NT2/D1 (cell line): Measurements from ENCODE around the gene RAPGEF6.

Experiments used
- SUZ12 ChIP-seq: IDR thresholded peaks from 2 replicates; pipeline ENCODE4 v1.6.1; 2011; ENCODE audit not compliant: insufficient read length, insufficient read depth; ENCODE audit errors: extremely low read depth
- ZNF274 ChIP-seq: IDR thresholded peaks from 2 replicates; pipeline ENCODE4 v1.6.1; 2011; ENCODE audit warnings: mild to moderate bottlenecking, low read depth, low read length

DNA sequence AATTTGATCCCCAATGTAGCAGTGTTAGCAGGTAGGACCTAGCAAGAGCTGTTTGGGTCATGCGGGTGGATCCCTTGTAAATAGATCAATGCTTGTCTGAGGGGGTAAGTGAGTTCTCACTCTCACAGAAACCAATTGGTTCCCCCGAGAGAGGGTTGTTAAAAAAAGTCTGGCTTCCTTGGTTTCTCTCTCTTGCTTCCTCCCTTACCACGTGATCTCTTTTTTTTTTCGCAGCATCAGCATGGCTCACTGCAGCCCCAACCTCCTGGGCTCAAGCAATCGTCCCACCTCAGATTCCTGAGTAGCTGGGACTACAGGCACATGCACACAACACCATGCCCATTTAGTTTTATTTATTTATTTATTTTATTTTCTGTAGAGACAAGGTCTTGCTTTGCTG lies 26.4 kb downstream of the RAPGEF6 start:
- no peak for TF ChIP-seq SUZ12
- TF ChIP-seq ZNF274: no peak
